K562 (cell line): ENCODE results near the gene CFL2. TPM values are rescaled to one million over a fixed set of nuclear protein-coding genes. Genes with fewer than 3 reads are reported as not detected.

Experiments
- ATAC-seq: fragments of 200-7000 bp; cut with Tn5 transposase; 3 replicates; pipeline ENCODE4 v1.9.1; 2020; ENCODE audit warnings: moderate library complexity
- BruUV-seq: library from RNA; stranded (reverse); fragments of 400-500 nt; replicated peaks from 2 replicates; lab custom pipeline; 2021; lab: Mats Ljungman, UMichigan
- CTCF ChIA-PET: fragments of 300-600 bp; formaldehyde crosslinking; extraction: SDS; loops from one replicate; lab custom pipeline; 2021; ENCODE audit warnings: low intra/inter-chr PET ratio; lab: Yijun Ruan, JAX
- POLR2A ChIA-PET: fragments of 300-600, 350-650 bp; sonication (Branson Sonifier 250); formaldehyde crosslinking; extraction: SDS; loops from one replicate; lab custom pipeline; 2021; ENCODE audit warnings: antibody characterized with exemption, inconsistent platforms; lab: Yijun Ruan, JAX
- DNase-seq, 4 experiments: peaks; one replicate each; pipeline versions ENCODE4 v3.0.0 to v3.0.0-alpha.2; 2011 to 2018; ENCODE audit warnings: low spot score in 3 of 4, mixed read lengths in 3 of 4; ENCODE audit errors: extremely low read depth in 1 of 4
- FAIRE-seq: peaks from 2 replicates; lab custom pipeline; 2011; peaks lifted over from hg19 to GRCh38; lab: Jason Lieb, UNC
- H2AFZ ChIP-seq: 2 replicates; pipeline ENCODE4 v1.6.0; 2011; ENCODE audit warnings: low read depth, low read length, control low read depth, inconsistent platforms
- H3K27ac ChIP-seq: fragments of 200-600 bp; 3 replicates; pipeline ENCODE4 v1.8.0; 2011; ENCODE audit warnings: low read depth, mild to moderate bottlenecking, control low read depth, inconsistent platforms, low read length, moderate library complexity, mixed read lengths; ENCODE audit errors: extremely low read depth
- H3K27me3 ChIP-seq, 2 experiments: fragments of 300-600 bp in 1 of 2; 2 replicates in 1 of 2; 3 replicates in 1 of 2; pipeline versions ENCODE4 v1.6.0 to v1.8.0; 2011; ENCODE audit warnings: inconsistent platforms in 2 of 2, low read length in 2 of 2, mild to moderate bottlenecking in 1 of 2, mixed read lengths in 1 of 2, moderate library complexity in 1 of 2; ENCODE audit not compliant: control insufficient read depth in 2 of 2, insufficient read depth in 2 of 2
- H3K36me3 ChIP-seq: fragments of 300-600 bp; 3 replicates; pipeline ENCODE4 v1.8.0; 2011; ENCODE audit warnings: mild to moderate bottlenecking, low read length, inconsistent platforms; ENCODE audit not compliant: control insufficient read depth, insufficient read depth
- H3K4me1 ChIP-seq, 2 experiments: fragments of 200-600 bp in 1 of 2; replicated peaks in 1 of 2; 2 replicates in 1 of 2; 3 replicates in 1 of 2; pipeline versions ENCODE4 v1.5.1 to v1.8.0; 2011; ENCODE audit warnings: inconsistent platforms in 2 of 2, low read length in 2 of 2, mild to moderate bottlenecking in 1 of 2, mixed read lengths in 1 of 2, moderate library complexity in 1 of 2; ENCODE audit not compliant: control insufficient read depth in 2 of 2, insufficient read depth in 2 of 2
- H3K4me2 ChIP-seq: 2 replicates; pipeline ENCODE4 v1.6.1; 2011; ENCODE audit warnings: low read length, control low read depth, inconsistent platforms, mixed read lengths; ENCODE audit not compliant: insufficient read depth
- H3K4me3 ChIP-seq: fragments of 200-600 bp; sonication (generic), shearing (Covaris generic); 2 replicates; pipeline ENCODE4 v1.5.1; 2016; ENCODE audit warnings: control low read depth, inconsistent platforms
- H3K79me2 ChIP-seq: fragments of 200-600 bp; 3 replicates; pipeline ENCODE4 v1.8.0; 2011; ENCODE audit warnings: low read length, inconsistent platforms; ENCODE audit not compliant: control insufficient read depth, insufficient read depth
- H3K9ac ChIP-seq, 2 experiments: 2 replicates each; pipeline versions ENCODE4 v1.6.0 to v1.6.1; 2011; ENCODE audit warnings: low read depth in 2 of 2, low read length in 2 of 2, control low read depth in 1 of 2, inconsistent platforms in 1 of 2, mild to moderate bottlenecking in 1 of 2, mixed read lengths in 1 of 2; ENCODE audit not compliant: insufficient read depth in 1 of 2
- H3K9me1 ChIP-seq: one replicate; pipeline ENCODE4 v1.6.0; 2011; ENCODE audit warnings: inconsistent platforms, mild to moderate bottlenecking, low read length, moderate library complexity; ENCODE audit not compliant: control insufficient read depth, insufficient read depth
- H3K9me3 ChIP-seq: replicated peaks from 2 replicates; pipeline ENCODE4 v1.5.1; 2011; ENCODE audit warnings: low read depth, low read length, inconsistent platforms; ENCODE audit not compliant: control insufficient read depth, insufficient read depth
- H4K20me1 ChIP-seq: replicated peaks from 2 replicates; pipeline ENCODE4 v1.6.1; 2011; ENCODE audit warnings: low read length, inconsistent platforms, mixed read lengths; ENCODE audit not compliant: control insufficient read depth, insufficient read depth
- BCL6 ChIP-seq: fragments of 250-450 bp; sonication (Bioruptor Pico); IDR thresholded peaks from 2 replicates; pipeline ENCODE4 v1.4.0; 2020
- CAMTA2 ChIP-seq: fragments of 250-450 bp; sonication (Bioruptor Pico); conservative IDR thresholded peaks from 2 replicates; pipeline ENCODE4 v1.5.1; 2022
- MAFK ChIP-seq: IDR thresholded peaks from 2 replicates; pipeline ENCODE4 v1.6.1; 2011; ENCODE audit warnings: low read length, improper control_type of control experiment
- MBD2 ChIP-seq: sonication (generic); IDR thresholded peaks from 2 replicates; pipeline ENCODE4 v1.6.1; 2016; ENCODE audit warnings: low read depth, borderline replicate concordance
- MEF2A ChIP-seq: IDR thresholded peaks from 2 replicates; pipeline ENCODE4 v1.6.1; 2011; ENCODE audit warnings: low read depth, mild to moderate bottlenecking, low read length, moderate library complexity; ENCODE audit not compliant: control insufficient read depth
- NFE2 ChIP-seq: IDR thresholded peaks from 2 replicates; pipeline ENCODE4 v1.6.1; 2014; ENCODE audit warnings: antibody characterized with exemption, low read depth
- NFIX ChIP-seq: fragments of 250-450 bp; sonication (Bioruptor Pico); IDR thresholded peaks from 2 replicates; pipeline ENCODE4 v1.4.0; 2020; ENCODE audit warnings: low read depth, mild to moderate bottlenecking, moderate library complexity
- PURB ChIP-seq: sonication (generic); formaldehyde crosslinking; IDR thresholded peaks from 2 replicates; pipeline ENCODE4 v1.9.0; 2021; ENCODE audit warnings: low read depth, mild to moderate bottlenecking, missing genetic modification reagents
- SMAD1 ChIP-seq: fragments of 150-350 bp; IDR thresholded peaks from 2 replicates; pipeline ENCODE4 v1.6.1; 2014; ENCODE audit warnings: low read length, low read depth; ENCODE audit not compliant: partially characterized antibody
- SREBF1 ChIP-seq: fragments of 150-350 bp; IDR thresholded peaks from 2 replicates; pipeline ENCODE4 v1.6.1; 2014; ENCODE audit warnings: antibody characterized with exemption, low read depth, low read length, borderline replicate concordance
- ZKSCAN1 ChIP-seq: fragments of 150-350 bp; IDR thresholded peaks from 2 replicates; pipeline ENCODE4 v1.6.1; 2016; ENCODE audit warnings: low read depth, low read length
- WGBS: fragments of 100-300 bp; shearing (Covaris generic); methylation state at CpG from one replicate; pipeline ENCODE4 v1.1.6; 2016; ENCODE audit warnings: low coverage, mixed read lengths; ENCODE audit not compliant: insufficient coverage; ENCODE audit errors: missing lambda C conversion rate; 5-methylcytosine and 5-hydroxymethylcytosine counted together
- in situ Hi-C: fragments of 300-500 bp; cut with MboI; formaldehyde crosslinking; loops from 4 replicates; pipeline ENCODE4 v1.15.0; 2018; ENCODE audit warnings: inconsistent platforms, mixed read lengths
- intact Hi-C: fragments of 100-400 bp; cut with micrococcal nuclease; formaldehyde crosslinking; loops from 2 replicates; pipeline ENCODE4 v1.14.2; 2022
- polyA plus RNA-seq, 8 experiments: library from polyadenylated mRNA; depleted of rRNA in 4 of 8; stranded (reverse) in 5 of 8; unstranded in 3 of 8; fragments of >200 nt; fragmentation: Nextera tagmentation in 2 of 8; fragmentation: Illumina TruSeq in 1 of 8; extraction: Ambion mirVana in 2 of 8; extraction: Trizol in 1 of 8; gene quantifications; 2 replicates each; pipeline versions ENCODE4 v1.2.1 to v1.2.3, GENCODE V29; 2011 to 2014; ENCODE audit warnings: inconsistent platforms in 1 of 8, missing spikeins in 1 of 8
- total RNA-seq, 7 experiments: library from RNA; depleted of rRNA in 6 of 7; stranded (reverse); fragments of >200 nt in 6 of 7; fragmentation: Illumina TruSeq in 2 of 7; extraction: Trizol in 2 of 7; gene quantifications; 2 replicates each; pipeline versions ENCODE4 v1.2.1 to v1.2.3, GENCODE V29; 2011 to 2021; ENCODE audit warnings: low replicate concordance in 1 of 7
- TF ChIP-seq, protein P1 (sequence below): sonication (generic); formaldehyde crosslinking; IDR thresholded peaks from 2 replicates; pipeline ENCODE4 v1.8.0; 2022; ENCODE audit warnings: missing genetic modification reagents, mild to moderate bottlenecking, borderline replicate concordance

CFL2 gene
- total and polyA plus RNA-seq, 9 of the 15 experiments (the other 6 are each of a cell fraction or from before 2014, with no cell fraction given) = 2.0 to 12.7 (median 5.1) TPM

DNA sequence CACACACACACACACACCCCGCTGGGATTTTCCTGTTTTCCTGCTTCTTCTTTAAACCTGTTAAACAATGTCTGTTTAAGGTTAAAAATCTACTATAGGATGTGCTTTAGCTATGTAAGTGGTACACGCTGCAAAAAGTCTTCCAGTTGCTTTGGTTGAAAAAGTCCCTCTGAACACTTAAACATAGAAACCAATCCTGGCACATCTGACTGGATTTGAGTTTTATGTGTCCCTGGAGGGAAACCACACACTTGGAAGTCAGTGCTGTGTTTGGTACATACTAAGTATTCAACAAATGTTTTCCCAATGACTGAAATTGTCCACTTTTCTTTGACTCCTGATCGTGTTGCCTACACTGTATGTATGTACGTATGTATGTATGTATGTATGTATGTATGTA, 22.0 kb downstream of the CFL2 start:
- TF ChIP-seq MAFK (no peak), NFIX (no peak), ZKSCAN1 (no peak), CAMTA2 (CRISPR knock-in tag) (no peak), MBD2 (no peak), SMAD1 (no peak), BCL6 (CRISPR knock-in tag) (no peak), MEF2A (no peak), NFE2 (no peak), SREBF1 (no peak), PURB (CRISPR knock-in tag) (no peak)
- TF ChIP-seq, protein P1, sequence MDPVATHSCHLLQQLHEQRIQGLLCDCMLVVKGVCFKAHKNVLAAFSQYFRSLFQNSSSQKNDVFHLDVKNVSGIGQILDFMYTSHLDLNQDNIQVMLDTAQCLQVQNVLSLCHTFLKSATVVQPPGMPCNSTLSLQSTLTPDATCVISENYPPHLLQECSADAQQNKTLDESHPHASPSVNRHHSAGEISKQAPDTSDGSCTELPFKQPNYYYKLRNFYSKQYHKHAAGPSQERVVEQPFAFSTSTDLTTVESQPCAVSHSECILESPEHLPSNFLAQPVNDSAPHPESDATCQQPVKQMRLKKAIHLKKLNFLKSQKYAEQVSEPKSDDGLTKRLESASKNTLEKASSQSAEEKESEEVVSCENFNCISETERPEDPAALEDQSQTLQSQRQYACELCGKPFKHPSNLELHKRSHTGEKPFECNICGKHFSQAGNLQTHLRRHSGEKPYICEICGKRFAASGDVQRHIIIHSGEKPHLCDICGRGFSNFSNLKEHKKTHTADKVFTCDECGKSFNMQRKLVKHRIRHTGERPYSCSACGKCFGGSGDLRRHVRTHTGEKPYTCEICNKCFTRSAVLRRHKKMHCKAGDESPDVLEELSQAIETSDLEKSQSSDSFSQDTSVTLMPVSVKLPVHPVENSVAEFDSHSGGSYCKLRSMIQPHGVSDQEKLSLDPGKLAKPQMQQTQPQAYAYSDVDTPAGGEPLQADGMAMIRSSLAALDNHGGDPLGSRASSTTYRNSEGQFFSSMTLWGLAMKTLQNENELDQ (CRISPR knock-in tag) = no peak
- TF ChIP-seq, all 486 proteins: peak for 0
- BruUV-seq = no TSS peak
- in situ Hi-C loops = no loop called here
- Histone ChIP-seq H4K20me1 (no peaks in the 10 kb centered on the region), H3K9me3 (no peaks in the 10 kb centered on the region), H3K27ac (no peak overlapping the region), H3K27me3 (no peaks in the 10 kb centered on the region), H3K9ac (no peak overlapping the region), H3K4me2 (no peak overlapping the region), H2AFZ (peak overlapping the region; percentile 85), H3K79me2 (no peaks in the 10 kb centered on the region), H3K9me1 (no peaks in the 10 kb centered on the region), H3K36me3 (no peaks in the 10 kb centered on the region), H3K4me1 (no peaks in the 10 kb centered on the region; a peak in 2 of 5 replicates), H3K4me3 (no peak overlapping the region)
- ChIA-PET POLR2A (interaction anchor here (0.9 to 1.0 kb wide), 2 partner anchors 15 to 22 kb away, joined by 3 read pairs; partner anchors contain the start of gene CFL2), CTCF (no interaction called here)
- DNase-seq (no peak), ATAC-seq (no peak), FAIRE-seq (no peak)
- 55% methylated on average over 4 of the region's 4 CpGs for WGBS
- intact Hi-C loops = no loop called here
